GM06990 (cell line): Measurements from ENCODE around the gene NR1I2.

ENCODE experiments used
- DNase-seq: peaks from one replicate; pipeline ENCODE4 v3.0.0-alpha.2; 2011; ENCODE audit not compliant: insufficient read length; ENCODE audit errors: extremely low read depth
- H3K27me3 ChIP-seq: replicated peaks from 2 replicates; pipeline ENCODE4 v1.6.0; 2011; ENCODE audit warnings: low read length; ENCODE audit not compliant: control insufficient read depth, insufficient read depth
- H3K36me3 ChIP-seq: 2 replicates; pipeline ENCODE4 v1.5.1; 2011; ENCODE audit warnings: low read length; ENCODE audit not compliant: control insufficient read depth, insufficient read depth
- H3K4me3 ChIP-seq: replicated peaks from 2 replicates; pipeline ENCODE4 v1.5.1; 2011; ENCODE audit warnings: low read depth, mild to moderate bottlenecking, control low read depth, low read length
- TF ChIP-seq, protein P1 (sequence below): IDR thresholded peaks from 2 replicates; pipeline ENCODE4 v1.5.1; 2011; ENCODE audit warnings: low read length, control low read depth, mild to moderate bottlenecking, inconsistent platforms; ENCODE audit not compliant: insufficient read depth, poor library complexity, severe bottlenecking

NR1I2 gene

GRCh38 chr3:119800844-119801243 lies 18.9 kb downstream of the NR1I2 start:
- TF ChIP-seq, protein P1, sequence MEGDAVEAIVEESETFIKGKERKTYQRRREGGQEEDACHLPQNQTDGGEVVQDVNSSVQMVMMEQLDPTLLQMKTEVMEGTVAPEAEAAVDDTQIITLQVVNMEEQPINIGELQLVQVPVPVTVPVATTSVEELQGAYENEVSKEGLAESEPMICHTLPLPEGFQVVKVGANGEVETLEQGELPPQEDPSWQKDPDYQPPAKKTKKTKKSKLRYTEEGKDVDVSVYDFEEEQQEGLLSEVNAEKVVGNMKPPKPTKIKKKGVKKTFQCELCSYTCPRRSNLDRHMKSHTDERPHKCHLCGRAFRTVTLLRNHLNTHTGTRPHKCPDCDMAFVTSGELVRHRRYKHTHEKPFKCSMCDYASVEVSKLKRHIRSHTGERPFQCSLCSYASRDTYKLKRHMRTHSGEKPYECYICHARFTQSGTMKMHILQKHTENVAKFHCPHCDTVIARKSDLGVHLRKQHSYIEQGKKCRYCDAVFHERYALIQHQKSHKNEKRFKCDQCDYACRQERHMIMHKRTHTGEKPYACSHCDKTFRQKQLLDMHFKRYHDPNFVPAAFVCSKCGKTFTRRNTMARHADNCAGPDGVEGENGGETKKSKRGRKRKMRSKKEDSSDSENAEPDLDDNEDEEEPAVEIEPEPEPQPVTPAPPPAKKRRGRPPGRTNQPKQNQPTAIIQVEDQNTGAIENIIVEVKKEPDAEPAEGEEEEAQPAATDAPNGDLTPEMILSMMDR = no peak
- Histone ChIP-seq H3K36me3 (no peaks in the 10 kb centered on the region), H3K4me3 (no peak overlapping the region), H3K27me3 (0 out of 2 replicates have a peak, but pooled peaks cover 1% of the 10 kb centered on the region)
- no peak for DNase-seq

DNA sequence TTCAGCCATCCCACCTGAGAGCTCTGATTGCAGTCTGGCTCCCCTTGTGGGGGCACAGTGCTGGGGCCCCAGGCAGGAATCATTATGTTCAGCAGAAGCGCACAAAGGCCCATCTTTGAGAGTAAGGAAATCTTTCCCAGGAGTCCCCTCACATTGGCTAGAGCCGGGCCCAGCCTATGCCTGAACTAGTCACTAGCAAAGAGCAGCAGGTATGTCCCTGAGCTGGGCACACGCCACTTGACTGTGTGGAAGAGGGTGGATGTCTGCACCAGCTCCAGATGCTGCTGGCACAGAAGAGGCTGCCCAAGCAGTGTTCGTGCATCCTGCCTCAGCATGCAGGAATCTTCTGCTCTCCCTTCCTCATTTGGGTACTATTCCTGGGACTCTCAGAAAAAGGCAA lies 26.3 kb downstream of the NR1I2 start:
- DNase-seq = no peak
- TF ChIP-seq, protein P1 = no peak
- H3K4me3 ChIP-seq = no peak overlapping the region
- no peaks in the 10 kb centered on the region for H3K36me3 ChIP-seq
- H3K27me3 ChIP-seq = no peaks in the 10 kb centered on the region

GRCh38 chr3:119808843-119809242 lies 26.9 kb downstream of the NR1I2 start:
- no peak for DNase-seq
- H3K27me3 ChIP-seq = no peaks in the 10 kb centered on the region
- no peak overlapping the region for H3K4me3 ChIP-seq
- TF ChIP-seq, protein P1 = no peak
- H3K36me3 ChIP-seq = no peaks in the 10 kb centered on the region

DNA sequence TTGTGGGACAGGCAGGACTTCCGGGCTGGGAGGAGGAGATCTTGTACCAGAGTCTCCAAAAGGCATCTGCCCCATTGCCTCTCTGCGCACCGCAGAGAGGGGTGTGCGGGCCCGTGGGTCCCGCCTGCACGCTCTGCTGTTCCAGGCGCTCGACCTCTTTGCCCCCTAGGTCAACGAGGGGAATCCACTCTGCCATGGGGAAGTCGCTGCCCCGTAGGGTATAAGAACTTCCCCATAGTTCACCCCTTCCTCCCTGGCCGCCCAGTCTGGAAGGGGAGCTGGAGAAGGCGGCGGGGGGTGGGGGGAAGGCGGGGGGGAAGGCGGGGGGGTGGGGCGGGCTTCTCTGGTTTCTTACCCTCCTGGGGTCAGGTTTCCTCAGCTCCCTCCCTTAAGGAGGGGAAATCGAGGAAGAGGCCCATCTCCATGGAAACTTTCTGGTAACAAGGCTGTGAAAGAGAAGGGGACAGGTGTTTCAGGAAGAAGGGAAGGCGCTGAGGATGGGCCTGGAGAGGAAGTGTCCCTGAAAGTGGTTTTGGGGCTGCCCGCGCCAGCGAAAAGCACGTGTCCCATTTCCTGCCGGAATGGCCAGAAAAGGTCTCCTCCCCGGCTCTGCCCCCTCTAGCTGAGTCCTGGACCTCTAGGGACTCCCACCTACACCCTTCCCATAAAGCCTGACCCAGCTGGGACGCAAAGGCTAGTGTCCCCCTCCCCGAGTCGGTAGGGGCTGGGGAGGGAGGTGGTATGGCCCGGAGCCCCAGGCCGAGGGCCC lies 27.5 kb downstream of the NR1I2 start:
- Histone ChIP-seq H3K36me3 (no peaks in the 10 kb centered on the region), H3K4me3 (peak overlapping the region; percentile 60), H3K27me3 (no peaks in the 10 kb centered on the region)
- TF ChIP-seq, protein P1 = no peak
- no peak for DNase-seq

GRCh38 chr3:119810018-119810435 lies 28.1 kb downstream of the NR1I2 start:
- TF ChIP-seq, protein P1 = peak; percentile 69
- no peaks in the 10 kb centered on the region for H3K27me3 ChIP-seq
- DNase-seq = peak; percentile 80
- H3K4me3 ChIP-seq = peak overlapping the region; percentile 60
- no peaks in the 10 kb centered on the region for H3K36me3 ChIP-seq

DNA sequence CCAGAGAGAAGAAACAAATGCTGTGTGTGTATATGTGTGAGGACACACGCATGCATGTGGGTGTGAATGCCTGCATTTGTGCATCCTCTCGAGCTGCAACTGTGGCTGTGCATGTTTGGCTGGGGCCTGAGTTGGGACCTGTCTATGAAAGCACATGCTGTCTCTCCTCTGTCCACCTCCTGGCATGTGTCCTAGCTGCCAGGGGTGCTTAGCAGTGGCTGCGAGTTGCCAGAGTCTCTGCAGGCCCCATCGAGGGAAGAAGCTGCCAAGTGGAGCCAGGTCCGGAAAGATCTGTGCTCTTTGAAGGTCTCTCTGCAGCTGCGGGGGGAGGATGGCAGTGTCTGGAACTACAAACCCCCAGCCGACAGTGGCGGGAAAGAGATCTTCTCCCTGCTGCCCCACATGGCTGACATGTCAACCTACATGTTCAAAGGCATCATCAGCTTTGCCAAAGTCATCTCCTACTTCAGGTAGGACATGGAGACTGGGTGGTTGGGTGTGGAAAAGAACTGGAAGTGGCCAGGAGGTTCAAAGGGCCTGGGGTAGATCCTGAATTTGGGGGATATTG lies 30.7 kb downstream of the NR1I2 start:
- Histone ChIP-seq H3K4me3 (no peak overlapping the region), H3K36me3 (no peaks in the 10 kb centered on the region), H3K27me3 (no peaks in the 10 kb centered on the region)
- no peak for DNase-seq
- TF ChIP-seq, protein P1 = no peak
